ENCODE results near the gene KIF18A.
A peak's percentile ranks its signal among the peaks of the same experiment; 100 is the strongest.
"Not testable (repeated sequence)": the region's sequence is repeated elsewhere in the genome, so short reads cannot be mapped to it uniquely, and the experiment has no call there.

KIF18A gene

DNA sequence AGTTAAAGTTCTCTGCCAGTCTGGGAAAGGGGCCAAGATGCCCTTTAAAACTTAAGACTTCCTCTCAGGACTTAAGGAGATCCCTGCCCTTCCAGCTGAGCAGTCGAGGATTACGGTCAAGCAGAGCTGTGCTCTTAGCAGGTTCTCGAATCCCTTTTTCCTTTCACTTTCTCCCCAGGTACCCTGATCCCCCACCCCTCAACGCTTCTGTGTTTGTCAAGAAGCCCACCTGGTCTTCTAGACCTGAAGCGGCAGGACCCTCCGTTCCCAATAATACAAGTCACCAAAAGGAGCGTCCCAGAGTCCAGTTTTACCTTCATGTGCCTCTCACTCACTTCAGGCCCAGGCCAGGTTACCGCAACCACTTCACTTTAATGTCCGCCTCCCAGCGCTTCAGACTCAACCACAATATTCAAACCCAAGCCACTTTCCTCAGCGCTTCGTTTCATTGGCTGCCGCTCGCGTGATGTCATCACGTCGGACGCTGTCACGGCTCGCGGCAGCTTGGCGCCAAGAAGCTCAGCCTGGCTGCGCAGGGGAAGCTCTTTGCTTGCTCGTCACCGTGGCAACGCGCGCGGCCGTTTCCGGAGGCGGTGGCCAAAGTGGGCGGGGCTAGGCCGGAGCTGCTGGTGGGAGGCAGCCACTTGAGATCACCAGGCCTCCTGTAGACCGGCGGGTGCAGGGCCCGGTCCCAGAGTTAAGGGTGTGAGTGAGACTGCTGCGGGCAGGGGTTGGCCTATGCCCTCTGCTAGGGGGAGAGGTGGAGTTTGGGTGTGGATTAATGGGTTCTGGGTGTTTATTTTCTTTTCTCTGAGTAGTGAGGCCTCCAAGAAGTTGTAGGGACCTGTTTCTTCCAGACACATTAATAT lies at the start of gene KIF18A, which contains the start of gene METTL15:
TSS of gene KIF18A (minus strand) at position 407 of the 869 bp plus-strand sequence. CDS start 10,209 bp downstream, outside the sequence.
TSS of gene METTL15 (plus strand) at position 639 of the 869 bp plus-strand sequence. CDS start 4,947 bp downstream, outside the sequence.
- DNase-seq = peak; percentile 99

DNA sequence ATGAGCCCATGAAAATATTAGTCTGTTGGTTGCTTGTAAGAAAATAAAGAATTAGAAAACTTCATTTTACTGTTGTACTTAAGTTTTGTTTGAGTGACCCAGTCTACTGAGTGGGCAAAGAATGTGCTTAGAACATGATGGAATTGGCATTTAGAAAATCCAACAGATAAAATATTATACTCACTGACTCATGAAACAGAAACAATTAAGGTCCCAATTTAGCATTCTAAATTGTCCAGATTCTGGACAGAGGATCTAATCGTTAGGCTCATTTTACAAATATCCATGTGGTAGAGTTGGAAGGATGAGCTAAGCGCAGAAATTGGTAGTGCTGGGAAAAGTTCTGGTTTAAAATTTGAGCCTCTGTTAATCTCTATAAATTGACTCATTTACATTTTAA lies 45.6 kb upstream of the KIF18A start:
- no peak for DNase-seq

DNA sequence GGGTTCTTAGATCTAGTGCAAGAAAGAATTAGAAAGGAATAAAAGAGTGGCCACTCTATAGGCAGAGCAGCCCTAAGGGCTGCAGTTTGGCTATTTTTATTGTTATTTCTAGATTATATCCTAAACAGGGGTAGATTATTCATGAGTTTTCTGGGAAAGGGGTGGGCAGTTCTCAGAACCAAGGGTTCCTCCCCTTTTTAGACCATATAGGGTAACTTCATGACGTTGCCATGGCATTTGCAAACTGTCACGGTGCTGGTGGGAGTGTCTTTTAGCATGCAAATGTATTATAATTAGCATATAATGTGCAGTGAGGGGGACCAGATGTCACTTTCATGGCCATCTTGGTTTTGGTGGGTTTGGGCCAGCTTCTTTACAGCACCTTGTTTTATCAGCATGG lies 44.8 kb upstream of the KIF18A start:
- DNase-seq = no peak

DNA sequence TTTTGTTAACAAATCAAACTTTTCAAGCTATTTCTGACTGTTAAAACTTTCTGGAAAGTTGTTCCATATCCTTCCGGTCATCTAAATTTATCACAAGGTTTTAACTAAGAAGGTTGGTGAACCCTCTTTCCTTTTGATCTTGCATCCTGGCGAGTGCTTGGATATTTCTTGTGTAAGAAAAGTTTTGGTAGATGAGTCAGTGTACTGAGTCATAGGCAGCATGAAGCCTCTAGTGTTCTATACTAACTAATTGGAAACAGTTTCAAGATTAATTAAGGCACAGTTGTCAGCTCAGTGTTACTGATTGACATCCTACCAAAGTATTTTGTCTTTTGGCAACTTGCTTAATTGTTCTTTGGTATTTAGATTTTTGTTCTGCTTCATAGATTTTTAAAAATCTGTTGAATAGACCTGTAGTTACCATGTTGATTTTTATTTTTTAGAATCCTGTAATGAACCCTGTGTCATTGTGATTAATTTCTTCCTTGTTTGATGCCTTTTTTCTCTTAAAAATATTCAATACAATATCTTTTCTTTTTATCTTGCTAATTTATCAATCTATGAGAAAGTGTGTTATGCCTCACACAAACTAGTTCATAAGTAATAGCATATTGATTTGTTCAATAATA lies 38.3 kb upstream of the KIF18A start:
- no peak for DNase-seq

DNA sequence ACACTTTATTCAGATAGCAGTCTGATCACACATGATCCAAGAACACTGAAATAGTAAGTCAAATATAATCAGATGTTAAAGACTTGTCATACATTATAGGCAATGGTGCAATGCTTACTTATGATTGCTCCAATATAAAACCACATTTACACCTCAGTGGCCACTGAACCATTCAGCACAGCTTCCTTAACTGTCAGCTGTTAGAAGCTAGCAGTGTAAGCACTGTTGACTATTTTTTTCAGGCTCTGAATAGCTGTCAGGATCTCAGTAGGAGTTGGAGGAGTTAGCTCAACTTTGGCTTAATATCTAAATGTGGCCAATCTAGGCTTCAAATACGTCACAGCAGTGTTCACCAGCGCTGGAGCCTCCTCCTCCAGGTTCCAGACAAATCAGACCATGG lies 36.9 kb upstream of the KIF18A start:
- no peak for DNase-seq

DNA sequence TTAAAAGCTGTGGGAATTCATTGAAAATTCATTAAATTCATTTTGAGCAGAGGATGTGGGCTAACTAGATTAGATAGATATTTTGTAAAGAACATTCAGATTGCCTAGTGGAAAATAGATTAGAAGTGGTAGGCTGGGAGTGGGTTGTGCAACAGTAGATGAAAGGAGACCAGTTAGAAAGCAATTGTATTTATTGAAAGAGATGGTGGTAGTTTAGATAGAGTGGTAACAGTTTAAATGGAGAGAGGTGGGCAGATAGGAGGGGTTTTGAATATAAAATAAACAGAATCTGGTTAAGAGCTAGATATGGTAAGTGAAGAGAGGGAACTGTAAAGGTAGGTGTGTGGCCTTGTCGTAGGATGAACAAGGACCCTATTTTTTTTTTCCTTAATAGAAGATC lies 34.8 kb upstream of the KIF18A start:
- DNase-seq = no peak

DNA sequence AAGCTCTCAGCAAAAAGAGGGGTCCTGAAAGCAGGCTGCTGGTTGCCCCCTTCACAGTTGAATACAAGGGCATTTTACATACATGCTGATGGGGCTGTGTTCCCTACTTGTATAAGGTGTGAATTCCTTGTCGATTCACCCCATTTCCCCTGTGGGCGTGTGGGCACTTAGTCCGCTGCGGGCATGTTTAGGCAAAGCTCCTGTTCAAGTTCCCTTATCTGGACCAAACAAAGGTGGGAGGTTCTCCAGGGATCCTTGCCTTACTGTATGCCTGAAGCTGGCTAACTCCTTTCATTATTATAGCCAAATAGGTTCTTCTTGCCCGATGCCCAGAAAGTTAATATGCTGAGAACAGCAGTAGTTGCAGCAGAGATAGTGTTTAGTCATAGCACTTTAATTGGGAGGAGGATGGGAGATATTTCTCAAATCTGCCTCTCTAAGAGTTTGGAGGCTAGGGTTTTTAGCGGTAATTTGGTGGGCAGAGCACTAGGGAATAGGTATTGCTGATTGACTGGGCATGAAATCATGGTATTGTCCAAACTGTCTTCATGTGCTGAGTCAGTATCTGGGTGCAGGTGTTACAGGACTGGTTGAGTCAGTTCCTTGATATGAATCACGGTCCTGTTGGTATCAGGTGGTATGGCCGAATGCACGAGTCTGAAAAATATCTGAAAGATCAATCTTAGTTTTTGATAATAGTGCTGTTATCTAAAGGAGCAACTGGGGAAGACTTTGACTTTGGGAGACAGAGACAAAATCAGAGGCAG lies 32.9 kb upstream of the KIF18A start:
- DNase-seq = no peak

DNA sequence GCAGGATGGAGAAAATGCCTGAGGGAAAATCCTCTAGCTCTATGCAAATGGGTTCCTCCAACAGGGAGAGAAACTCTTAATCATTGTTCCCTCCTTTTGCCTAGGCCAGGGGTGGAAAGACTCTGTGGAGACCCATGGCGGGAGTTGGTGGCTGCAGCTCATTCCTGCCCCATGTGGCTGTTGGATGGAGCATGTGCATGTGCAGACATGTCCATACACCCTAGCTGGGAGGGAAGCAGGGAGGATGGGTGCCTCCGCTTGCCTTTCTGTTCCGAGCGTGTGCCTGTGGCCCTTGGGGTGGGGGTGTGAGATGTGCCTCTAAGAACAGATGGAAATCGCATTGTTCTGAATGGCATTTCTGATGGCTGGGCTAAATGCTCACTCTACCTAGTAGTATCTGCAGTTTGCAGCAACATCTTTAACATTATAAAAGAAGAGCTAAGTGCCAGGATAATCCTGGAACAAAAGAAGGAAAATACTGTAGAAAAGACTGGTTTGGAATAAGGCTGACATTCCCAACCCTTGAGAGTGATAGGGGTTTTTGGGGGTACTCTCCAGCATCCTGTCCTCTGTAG lies 32.0 kb upstream of the KIF18A start:
- no peak for DNase-seq

DNA sequence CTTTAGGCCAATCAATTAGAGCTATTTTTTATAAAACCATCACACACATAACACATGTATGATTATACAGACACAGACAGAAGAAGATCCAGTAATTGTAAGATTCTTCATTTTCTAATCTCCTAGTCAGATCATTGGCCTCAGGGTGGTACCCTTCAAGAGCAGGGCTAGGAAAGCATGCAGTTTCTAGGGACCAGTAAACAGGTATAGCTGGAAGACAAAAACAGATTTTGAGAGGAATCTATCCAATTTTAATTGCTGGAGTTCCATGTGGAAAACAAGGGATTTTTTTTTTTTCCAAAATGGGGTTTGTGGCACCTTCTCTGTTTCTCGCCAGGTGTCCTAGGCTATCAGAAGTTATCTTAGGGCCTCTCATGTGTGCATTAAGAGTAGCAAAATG lies 29.9 kb upstream of the KIF18A start:
- DNase-seq = no peak

DNA sequence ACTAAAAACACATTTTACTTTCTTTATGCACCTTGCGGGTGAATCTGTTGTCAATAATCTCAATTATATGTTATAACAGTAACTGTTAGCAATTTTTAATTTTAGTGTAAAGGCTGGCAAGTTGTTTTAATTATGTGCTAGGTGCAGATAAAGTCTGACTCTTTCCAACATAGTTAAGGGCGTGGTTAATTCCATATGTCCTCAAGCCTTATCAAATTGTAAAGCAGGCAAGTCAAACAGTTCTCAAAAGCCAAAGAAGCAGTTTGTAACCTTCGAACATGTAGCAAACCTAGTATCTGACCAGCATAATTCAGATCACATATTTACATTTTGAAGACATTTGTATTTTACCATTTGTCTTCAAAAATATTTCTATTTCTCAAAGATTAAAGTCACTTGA lies 29.4 kb upstream of the KIF18A start:
- DNase-seq = no peak

DNA sequence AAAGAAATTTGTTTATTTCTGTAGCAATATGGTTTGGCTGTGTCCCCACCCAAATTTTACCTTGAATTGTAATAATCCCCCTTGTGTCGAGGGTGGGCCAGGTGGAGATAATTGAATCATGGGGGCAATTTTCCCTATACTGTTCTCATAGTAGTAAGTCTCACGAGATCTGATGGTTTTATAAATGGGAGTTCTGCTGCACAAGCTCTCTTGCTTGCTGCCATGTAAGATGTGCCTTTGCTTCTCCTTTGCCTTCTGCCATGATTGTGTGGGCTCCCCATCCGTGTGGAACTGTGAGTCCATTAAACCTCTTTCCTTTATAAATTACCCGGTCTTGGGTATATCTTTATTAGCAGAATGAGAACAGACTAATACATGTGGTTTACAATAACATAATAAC lies 28.2 kb upstream of the KIF18A start:
- not testable (repeated sequence) for DNase-seq

DNA sequence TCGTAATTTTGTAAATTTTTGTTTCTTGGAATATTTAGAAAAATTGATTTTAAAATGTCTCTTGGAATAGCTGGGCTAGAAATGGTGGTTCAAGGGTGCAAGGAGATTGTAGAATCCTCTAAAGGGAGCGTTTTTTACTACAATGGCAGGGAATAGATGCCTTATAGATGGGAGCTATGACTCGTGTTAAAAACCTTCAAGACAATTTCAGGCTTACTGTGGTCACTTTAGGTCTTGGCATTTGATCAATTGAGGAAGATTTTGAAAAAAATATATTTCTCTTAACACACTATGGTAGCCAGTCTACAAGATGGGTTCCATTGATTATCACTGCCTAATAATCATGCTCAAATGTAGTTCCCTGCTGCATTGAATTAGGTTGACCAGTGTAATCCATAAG lies 25.2 kb upstream of the KIF18A start:
- no peak for DNase-seq

DNA sequence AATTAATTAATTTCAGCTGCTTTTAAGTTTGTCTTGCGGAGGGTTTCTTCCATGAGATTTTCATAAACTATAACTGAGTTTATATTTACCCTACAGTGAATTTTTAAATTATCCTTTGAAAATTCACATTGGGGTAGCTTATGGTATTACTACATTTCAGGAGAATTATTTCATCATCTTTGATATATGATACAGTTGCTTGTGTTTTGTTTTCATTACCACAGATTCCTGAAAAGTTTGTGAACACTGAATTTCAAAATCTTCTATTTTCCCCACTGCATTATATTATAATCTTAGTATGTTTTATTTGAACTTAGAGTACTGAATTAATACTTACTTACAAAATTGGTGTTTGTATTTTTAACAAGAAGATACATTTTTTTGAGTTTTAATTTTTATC lies 24.6 kb upstream of the KIF18A start:
- no peak for DNase-seq

DNA sequence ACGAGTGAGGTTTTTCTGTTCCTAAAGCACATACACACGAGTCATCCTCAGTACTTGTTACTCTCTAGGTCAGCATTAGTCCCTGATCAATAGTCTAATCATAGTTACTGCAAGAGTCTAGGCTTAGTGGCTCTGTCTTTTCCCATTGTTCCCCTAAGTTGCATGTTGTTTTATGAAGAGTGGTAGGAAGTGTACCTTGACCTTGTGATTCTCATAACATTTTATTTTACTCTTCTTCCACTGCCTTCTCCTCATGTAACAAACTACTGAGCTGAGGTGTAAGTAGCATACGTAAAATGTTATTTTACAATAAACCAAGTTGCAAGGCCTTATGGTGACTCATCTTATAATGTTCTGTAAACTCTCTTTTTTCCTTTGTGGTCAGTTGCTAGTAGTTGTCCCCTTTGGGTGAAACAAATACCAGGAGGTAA lies 15.2 kb upstream of the KIF18A start:
- no peak for DNase-seq

DNA sequence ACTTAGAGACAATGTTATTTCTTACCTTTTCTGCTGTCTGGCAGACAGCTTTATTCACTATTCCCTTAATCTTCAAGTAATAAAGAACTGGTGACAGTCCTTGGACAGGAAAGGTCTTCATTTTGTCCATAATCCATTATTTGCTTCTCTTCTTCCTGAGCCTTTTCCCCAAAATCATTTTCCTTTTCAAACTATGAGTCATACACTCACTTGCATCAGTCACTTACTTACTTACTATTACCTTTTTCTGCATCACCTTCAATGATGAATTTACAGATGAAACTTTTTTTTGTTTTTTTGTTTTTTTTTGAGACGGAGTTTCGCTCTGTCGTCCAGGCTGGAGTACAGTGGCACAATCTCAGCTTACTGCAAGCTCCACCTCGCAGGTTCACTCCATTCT lies 9.8 kb upstream of the KIF18A start:
- no peak for DNase-seq

DNA sequence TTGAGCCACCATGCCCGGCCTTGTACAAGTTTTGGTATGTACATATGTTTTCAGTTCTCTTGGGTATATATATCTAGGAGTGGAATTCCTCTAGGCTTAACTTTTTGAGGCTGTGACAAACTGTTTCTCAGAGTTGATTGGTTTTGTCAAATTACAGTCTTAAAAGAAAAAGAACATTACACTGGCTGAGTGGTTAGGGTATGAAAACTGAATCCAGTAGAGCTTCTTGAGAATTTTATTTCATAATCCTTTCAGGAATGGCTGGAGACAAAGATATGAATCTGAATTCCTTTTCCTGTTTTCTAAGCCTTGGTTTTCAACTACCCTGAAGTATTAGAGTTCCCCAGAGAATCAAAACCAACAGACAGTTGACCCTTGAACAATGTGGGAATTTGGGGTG lies 6.8 kb upstream of the KIF18A start:
- no peak for DNase-seq

DNA sequence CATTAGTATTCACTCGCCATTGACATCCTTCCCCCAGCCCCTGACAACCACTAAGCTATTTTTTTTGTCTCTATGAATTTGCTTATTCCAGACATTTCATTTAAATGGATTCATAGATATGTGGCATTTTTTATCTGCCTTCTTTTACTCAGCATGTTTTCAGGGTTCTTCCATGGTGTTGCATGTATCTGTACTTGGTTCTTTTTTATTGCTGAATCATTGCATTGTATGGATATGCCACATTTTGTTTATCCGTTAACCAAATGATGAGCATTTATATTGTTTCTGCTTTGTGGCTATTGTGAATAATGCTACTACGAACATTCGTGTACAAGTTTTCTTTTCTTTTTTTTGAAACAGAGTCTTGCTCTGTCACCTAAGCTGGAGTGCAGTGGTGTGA lies 6.2 kb upstream of the KIF18A start:
- no peak for DNase-seq

DNA sequence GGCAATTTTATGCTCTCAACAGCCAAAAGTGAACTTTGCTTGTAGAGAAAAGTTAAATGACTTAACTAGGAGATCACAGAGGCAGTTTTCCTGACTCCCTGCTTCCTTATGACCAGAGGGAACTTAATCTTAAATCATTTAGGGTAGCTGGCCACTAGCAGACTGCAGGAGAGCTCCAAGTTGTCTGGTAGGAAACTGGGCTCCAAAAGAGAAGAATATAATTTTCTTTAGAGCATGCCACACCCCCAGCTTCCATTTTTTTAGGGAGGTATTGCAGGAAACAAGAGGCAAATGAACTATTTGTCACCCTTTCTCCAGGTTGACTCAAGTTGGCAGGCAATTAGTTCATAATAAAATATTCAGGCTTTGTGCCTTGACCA lies 2.9 kb upstream of the KIF18A start:
- no peak for DNase-seq

DNA sequence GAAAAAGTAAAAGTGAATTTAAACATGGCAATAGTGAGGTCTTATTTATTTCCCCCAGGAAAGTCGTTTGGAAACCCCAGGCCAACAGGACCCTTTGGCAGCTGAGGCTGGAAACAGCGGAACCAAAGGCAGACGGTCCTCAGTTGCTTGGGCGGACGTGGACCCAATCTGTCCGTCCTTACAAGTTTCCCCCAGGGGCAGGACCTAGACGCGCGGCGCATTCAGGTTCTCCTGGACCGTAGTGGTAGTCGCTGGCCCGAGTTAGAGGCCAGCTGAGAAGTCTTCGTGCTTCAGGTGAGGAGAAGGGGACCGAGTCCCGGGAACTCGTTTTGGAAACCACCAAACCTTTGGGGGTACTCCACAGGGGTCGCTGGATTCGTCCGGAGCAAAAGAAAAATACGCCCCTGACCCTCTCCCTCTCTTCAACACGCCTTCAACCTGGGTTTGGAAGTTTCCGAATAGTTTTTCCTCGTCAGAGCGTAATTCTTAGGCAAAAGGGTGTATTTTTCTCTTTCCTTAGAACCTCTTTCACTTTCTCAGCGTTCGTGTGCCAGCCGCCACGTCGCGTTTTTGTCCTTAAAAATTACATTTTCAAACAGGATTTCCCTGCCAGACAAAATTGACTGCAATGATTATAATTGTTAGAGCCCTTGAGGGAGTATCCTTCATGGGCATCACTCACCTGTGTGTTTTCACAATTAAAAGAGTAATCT lies 2.3 kb upstream of the KIF18A start:
- DNase-seq = peak; percentile 77

DNA sequence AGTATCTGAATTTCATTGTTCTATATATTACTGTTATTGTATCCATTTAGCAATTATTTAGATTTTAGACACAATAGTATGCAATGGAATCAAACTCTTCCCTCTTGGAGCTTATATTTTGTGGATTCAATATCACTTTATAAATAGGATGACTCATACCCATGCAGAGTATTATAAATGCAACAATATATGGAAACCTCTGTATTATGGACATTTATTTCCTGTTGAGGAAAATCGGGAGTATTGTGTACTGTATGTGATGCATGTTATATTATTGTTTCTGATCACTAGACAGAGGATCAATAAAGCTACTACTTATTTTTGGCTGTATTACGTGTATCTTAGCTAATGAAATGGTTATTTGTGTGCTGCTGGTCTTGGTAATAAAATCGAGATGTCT lies 1.0 kb upstream of the KIF18A start:
- DNase-seq = no peak

DNA sequence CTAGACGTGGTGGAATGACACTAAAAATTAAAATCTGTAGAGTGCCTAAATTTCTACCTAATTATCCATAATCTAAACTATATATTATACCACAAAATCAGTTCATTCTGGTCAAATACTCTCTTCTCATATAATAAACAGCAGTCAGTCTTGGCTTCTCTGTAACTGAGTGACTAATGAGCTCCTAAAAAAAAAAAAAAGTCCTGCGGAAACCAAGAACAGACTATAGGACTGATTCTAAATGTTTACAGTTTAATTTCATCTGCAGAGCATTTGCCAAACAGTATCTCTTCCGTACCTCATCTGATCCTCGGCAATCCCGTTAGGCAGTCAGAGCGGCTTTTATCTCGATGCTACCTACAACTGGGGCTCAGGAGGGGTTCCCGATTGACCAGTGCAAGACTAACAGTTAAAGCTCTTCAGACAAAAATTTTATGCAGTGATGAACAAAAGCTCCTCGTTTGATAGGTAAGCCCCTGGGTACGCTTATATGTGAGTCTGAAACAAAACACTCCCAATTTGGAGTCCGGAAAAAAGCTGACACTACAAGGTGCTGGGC lies 686 bp downstream of the KIF18A start:
- peak; percentile 59 for DNase-seq

DNA sequence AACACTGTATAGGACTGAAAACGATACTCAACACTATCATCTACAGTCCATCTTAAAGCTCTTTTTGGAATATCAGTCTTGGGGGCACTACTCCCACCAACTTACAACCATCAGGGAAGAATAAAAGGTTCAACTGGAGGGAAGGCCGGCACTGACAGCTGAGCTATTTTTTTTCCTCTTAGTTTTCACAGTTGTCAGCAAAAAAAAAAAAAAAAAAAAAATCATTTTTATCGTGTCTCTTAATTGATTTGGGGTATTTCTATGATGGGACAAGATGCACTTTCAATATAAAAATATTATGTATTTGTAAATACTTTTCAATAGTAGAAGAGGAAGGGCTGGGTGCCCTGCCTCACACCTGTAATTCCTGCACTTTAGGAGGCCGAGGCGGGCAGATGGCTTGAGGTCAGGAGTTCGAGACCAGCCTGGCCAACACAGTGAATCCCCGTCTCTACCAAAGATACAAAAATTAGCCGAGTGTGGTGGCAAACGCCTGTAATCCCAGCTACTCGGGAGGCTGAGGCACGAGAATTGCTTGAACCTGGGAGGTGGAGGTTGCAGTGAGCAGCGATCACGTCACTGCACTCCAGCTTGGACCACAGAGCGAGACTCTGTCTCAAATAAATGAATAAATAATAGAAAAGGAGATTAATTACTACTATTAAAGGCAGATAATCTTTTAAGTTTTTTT lies 1.5 kb downstream of the KIF18A start:
- no peak for DNase-seq
